Measurements from ENCODE around the gene PLSCR4.

The PLSCR4 gene

DNA sequence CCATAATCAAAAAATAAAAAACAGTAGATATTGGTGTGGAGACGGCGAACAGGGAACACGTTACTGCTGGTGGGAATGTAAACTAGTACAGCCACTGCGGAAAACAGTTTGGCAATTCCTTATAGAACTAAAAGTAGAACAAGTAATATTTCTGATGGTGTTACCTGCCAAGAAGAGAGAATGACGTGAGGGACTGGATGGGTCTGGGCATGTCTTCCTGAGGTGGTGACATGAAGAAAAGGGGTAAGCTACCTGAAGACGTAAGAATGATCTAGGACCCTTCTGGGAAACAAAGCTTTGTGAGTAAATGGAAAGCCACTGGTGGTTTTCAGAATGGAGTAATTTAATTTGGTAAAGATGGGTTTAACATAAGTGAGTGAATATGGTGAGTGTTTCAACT lies 70.5 kb downstream of the PLSCR4 start:
- ChIA-PET CTCF (no interaction called here), POLR2A (no interaction called here)
- TF ChIP-seq ZNF658 (tag by site-specific recombination; IDR thresholded peaks at IDR 0.05), result no peak
- TF ChIP-seq ZNF335 (tag by site-specific recombination; conservative IDR thresholded peaks at IDR 0.05), result no peak
- TF ChIP-seq ZNF624 (tag by site-specific recombination; IDR thresholded peaks at IDR 0.05), result no peak
- TF ChIP-seq RBAK (tag by site-specific recombination; IDR thresholded peaks at IDR 0.05), result no peak
- no peak for TF ChIP-seq ZNF747 (tag by site-specific recombination; IDR thresholded peaks at IDR 0.05)
- no peak for TF ChIP-seq ZSCAN30 (tag by site-specific recombination; IDR thresholded peaks at IDR 0.05)
- no peak for TF ChIP-seq ZNF266 (tag by site-specific recombination; IDR thresholded peaks at IDR 0.05; ENCODE audit: low read depth)
- no peak for TF ChIP-seq ZBTB48 (tag by site-specific recombination; IDR thresholded peaks at IDR 0.05)
- TF ChIP-seq, protein P1, sequence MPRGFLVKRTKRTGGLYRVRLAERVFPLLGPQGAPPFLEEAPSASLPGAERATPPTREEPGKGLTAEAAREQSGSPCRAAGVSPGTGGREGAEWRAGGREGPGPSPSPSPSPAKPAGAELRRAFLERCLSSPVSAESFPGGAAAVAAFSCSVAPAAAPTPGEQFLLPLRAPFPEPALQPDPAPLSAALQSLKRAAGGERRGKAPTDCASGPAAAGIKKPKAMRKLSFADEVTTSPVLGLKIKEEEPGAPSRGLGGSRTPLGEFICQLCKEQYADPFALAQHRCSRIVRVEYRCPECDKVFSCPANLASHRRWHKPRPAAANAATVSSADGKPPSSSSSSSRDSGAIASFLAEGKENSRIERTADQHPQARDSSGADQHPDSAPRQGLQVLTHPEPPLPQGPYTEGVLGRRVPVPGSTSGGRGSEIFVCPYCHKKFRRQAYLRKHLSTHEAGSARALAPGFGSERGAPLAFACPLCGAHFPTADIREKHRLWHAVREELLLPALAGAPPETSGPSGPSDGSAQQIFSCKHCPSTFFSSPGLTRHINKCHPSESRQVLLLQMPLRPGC (tag by site-specific recombination; IDR thresholded peaks at IDR 0.05), result no peak
- TF ChIP-seq, protein P2, sequence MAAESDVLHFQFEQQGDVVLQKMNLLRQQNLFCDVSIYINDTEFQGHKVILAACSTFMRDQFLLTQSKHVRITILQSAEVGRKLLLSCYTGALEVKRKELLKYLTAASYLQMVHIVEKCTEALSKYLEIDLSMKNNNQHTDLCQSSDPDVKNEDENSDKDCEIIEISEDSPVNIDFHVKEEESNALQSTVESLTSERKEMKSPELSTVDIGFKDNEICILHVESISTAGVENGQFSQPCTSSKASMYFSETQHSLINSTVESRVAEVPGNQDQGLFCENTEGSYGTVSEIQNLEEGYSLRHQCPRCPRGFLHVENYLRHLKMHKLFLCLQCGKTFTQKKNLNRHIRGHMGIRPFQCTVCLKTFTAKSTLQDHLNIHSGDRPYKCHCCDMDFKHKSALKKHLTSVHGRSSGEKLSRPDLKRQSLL (tag by site-specific recombination; IDR thresholded peaks at IDR 0.05), result no peak
- TF ChIP-seq ZNF223 (tag by site-specific recombination; IDR thresholded peaks at IDR 0.05), result no peak
- TF ChIP-seq, protein P3, sequence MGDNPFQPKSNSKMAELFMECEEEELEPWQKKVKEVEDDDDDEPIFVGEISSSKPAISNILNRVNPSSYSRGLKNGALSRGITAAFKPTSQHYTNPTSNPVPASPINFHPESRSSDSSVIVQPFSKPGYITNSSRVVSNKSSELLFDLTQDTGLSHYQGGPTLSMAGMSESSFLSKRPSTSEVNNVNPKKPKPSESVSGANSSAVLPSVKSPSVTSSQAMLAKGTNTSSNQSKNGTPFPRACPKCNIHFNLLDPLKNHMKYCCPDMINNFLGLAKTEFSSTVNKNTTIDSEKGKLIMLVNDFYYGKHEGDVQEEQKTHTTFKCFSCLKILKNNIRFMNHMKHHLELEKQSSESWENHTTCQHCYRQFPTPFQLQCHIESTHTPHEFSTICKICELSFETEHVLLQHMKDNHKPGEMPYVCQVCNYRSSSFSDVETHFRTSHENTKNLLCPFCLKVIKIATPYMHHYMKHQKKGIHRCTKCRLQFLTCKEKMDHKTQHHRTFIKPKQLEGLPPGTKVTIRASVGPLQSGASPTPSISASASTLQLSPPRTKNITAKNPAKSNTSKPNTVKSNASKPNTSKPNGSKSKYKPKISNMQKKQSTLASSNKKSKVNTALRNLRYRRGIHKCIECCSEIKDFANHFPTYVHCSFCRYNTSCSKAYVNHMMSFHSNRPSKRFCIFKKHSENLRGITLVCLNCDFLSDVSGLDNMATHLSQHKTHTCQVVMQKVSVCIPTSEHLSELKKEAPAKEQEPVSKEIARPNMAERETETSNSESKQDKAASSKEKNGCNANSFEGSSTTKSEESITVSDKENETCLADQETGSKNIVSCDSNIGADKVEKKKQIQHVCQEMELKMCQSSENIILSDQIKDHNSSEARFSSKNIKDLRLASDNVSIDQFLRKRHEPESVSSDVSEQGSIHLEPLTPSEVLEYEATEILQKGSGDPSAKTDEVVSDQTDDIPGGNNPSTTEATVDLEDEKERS (tag by site-specific recombination; IDR thresholded peaks at IDR 0.05), result no peak
- no peak for TF ChIP-seq ZBTB7A (tag by site-specific recombination; IDR thresholded peaks at IDR 0.05; ENCODE audit: low read depth)
- no peak for TF ChIP-seq ZFHX2 (tag by site-specific recombination; conservative IDR thresholded peaks at IDR 0.05)
- TF ChIP-seq ZNF211 (tag by site-specific recombination; IDR thresholded peaks at IDR 0.05; ENCODE audit: low read depth), result no peak
- no peak for TF ChIP-seq ZNF596 (tag by site-specific recombination; IDR thresholded peaks at IDR 0.05)
- Histone ChIP-seq H3K9me3 (ENCODE audit: control insufficient read depth, insufficient read depth, low read depth, low read length) (no peaks in the 10 kb centered on the region), H3K36me3 (ENCODE audit: control insufficient read depth in 2 of 2, insufficient read depth in 1 of 2, low read length in 2 of 2) (no peaks in the 10 kb centered on the region), H3K4me1 (ENCODE audit: control insufficient read depth, insufficient read depth, low read length) (no peaks in the 10 kb centered on the region), H3K4me3 (ENCODE audit: low read depth, low read length) (no peak overlapping the region), H3K27ac (ENCODE audit: extremely low read depth, low read depth, low read length) (no peak overlapping the region)

DNA sequence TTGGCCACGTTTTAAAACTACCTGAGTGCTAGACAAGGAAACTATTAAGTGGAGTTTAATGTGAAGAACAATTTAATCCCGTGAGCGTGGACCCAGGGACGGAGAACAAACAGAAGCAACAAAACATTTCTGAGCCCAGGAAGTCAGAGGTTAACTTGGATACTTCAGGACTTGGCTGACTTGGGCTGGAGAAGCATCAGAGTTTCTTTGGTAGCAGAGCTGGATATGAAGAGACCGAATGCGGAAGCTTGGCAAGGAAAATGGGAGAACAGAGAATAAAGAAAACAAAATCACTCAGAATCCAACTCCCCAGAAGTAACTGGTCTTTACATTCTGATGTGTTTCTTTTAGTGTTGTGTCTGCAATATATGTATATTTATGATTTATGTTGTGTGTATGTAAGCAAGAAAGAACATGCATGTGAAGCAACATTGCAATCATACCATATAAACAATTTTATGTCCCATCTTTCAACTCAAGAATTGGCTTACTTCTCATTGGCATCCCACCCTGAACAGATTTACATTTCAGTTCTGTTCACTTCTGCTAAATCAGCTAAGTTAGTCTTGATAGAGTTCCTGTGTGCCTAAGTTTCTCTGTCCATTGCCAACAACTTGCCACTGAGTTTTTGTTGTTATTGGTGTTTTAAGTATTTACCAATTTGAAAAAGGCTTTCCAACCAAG lies 72.8 kb downstream of the PLSCR4 start:
- Histone ChIP-seq H3K4me3 (ENCODE audit: low read depth, low read length) (no peak overlapping the region), H3K27ac (ENCODE audit: extremely low read depth, low read depth, low read length) (no peak overlapping the region), H3K36me3 (ENCODE audit: control insufficient read depth in 2 of 2, insufficient read depth in 1 of 2, low read length in 2 of 2) (no peaks in the 10 kb centered on the region), H3K4me1 (ENCODE audit: control insufficient read depth, insufficient read depth, low read length) (no peaks in the 10 kb centered on the region), H3K9me3 (ENCODE audit: control insufficient read depth, insufficient read depth, low read depth, low read length) (no peaks in the 10 kb centered on the region)
- ChIA-PET POLR2A (no interaction called here), CTCF (interaction anchor here (0.6 to 1.4 kb wide), 3 partner anchors 10 to 117 kb away, joined by 4 to 10 read pairs (median 6); no protein-coding TSS in a partner anchor)
- TF ChIP-seq, protein P4, sequence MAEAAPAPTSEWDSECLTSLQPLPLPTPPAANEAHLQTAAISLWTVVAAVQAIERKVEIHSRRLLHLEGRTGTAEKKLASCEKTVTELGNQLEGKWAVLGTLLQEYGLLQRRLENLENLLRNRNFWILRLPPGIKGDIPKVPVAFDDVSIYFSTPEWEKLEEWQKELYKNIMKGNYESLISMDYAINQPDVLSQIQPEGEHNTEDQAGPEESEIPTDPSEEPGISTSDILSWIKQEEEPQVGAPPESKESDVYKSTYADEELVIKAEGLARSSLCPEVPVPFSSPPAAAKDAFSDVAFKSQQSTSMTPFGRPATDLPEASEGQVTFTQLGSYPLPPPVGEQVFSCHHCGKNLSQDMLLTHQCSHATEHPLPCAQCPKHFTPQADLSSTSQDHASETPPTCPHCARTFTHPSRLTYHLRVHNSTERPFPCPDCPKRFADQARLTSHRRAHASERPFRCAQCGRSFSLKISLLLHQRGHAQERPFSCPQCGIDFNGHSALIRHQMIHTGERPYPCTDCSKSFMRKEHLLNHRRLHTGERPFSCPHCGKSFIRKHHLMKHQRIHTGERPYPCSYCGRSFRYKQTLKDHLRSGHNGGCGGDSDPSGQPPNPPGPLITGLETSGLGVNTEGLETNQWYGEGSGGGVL (tag by site-specific recombination; IDR thresholded peaks at IDR 0.05), result no peak
- TF ChIP-seq ZNF335 (tag by site-specific recombination; conservative IDR thresholded peaks at IDR 0.05) (no peak), ZNF157 (tag by site-specific recombination; IDR thresholded peaks at IDR 0.05) (no peak), ZFHX2 (tag by site-specific recombination; conservative IDR thresholded peaks at IDR 0.05) (no peak), ZBTB7A (tag by site-specific recombination; IDR thresholded peaks at IDR 0.05; ENCODE audit: low read depth) (no peak), ZBTB17 (tag by site-specific recombination; IDR thresholded peaks at IDR 0.05) (no peak), ZNF350 (tag by site-specific recombination; IDR thresholded peaks at IDR 0.05) (no peak), HOXD13 (CRISPR knock-in tag; IDR thresholded peaks at IDR 0.05; ENCODE audit: borderline replicate concordance) (no peak), ZNF660 (tag by site-specific recombination; IDR thresholded peaks at IDR 0.05) (no peak), ZNF23 (tag by site-specific recombination; IDR thresholded peaks at IDR 0.05; ENCODE audit: borderline replicate concordance) (no peak)
- TF ChIP-seq, protein P5, sequence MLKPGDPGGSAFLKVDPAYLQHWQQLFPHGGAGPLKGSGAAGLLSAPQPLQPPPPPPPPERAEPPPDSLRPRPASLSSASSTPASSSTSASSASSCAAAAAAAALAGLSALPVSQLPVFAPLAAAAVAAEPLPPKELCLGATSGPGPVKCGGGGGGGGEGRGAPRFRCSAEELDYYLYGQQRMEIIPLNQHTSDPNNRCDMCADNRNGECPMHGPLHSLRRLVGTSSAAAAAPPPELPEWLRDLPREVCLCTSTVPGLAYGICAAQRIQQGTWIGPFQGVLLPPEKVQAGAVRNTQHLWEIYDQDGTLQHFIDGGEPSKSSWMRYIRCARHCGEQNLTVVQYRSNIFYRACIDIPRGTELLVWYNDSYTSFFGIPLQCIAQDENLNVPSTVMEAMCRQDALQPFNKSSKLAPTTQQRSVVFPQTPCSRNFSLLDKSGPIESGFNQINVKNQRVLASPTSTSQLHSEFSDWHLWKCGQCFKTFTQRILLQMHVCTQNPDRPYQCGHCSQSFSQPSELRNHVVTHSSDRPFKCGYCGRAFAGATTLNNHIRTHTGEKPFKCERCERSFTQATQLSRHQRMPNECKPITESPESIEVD (tag by site-specific recombination; IDR thresholded peaks at IDR 0.05), result no peak
- TF ChIP-seq, protein P2 (tag by site-specific recombination; IDR thresholded peaks at IDR 0.05), result no peak
